ENCODE results near the gene LRRC74A.

DNA sequence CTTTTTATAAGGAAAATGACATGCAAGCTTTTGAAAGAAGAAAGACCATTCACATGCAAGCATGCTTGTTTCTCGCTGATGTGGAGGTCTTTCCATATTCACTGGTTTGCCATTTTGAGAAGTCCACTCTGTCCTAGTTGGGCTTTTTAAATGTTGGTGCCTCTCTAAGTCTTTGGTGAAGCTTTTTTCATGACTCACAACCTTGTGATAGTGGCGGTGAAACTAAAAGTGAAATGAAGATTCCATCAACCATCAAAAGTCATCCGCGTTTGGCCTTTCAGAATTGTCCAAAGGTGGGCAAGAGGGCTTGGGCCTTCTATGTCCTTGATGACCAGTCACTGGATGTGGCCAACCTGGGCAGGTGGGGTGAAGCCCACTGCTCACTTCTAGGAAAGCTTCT, 4.3 kb downstream of the LRRC74A start:
- TF ChIP-seq, protein P1, sequence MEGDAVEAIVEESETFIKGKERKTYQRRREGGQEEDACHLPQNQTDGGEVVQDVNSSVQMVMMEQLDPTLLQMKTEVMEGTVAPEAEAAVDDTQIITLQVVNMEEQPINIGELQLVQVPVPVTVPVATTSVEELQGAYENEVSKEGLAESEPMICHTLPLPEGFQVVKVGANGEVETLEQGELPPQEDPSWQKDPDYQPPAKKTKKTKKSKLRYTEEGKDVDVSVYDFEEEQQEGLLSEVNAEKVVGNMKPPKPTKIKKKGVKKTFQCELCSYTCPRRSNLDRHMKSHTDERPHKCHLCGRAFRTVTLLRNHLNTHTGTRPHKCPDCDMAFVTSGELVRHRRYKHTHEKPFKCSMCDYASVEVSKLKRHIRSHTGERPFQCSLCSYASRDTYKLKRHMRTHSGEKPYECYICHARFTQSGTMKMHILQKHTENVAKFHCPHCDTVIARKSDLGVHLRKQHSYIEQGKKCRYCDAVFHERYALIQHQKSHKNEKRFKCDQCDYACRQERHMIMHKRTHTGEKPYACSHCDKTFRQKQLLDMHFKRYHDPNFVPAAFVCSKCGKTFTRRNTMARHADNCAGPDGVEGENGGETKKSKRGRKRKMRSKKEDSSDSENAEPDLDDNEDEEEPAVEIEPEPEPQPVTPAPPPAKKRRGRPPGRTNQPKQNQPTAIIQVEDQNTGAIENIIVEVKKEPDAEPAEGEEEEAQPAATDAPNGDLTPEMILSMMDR (IDR thresholded peaks at IDR 0.05 in 8 of 11, conservative IDR thresholded peaks at IDR 0.05 in 3 of 11) = no peak
- TF ChIP-seq POLR2AphosphoS5 (IDR thresholded peaks at IDR 0.05) (no peak), POLR2A (IDR thresholded peaks at IDR 0.05) (no peak)

Measured in spleen (tissue), 7 donors.